ENCODE data around the gene RBM5.

DNA sequence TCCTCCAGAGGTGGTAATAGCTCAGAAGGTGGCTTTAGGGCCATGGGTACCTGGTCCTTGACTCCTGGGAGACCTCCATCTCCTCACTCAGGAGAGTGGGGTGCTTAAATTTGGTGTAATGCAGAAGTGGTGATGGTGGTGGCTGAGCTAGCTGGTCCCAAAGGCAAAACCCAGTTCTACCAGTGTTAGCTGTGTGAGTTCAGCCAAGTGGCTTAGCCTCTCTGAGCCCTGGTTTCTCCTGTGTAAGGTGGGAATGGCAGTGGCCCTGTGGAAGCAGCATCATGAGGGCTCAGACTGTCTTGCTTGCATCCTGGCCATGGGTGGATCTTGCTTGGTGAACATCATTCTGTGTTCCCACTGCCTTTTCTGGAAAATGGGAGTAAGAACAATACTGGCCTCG lies 75.8 kb downstream of the RBM5 start:
- no peak for TF ChIP-seq RCOR1 (conservative IDR thresholded peaks at IDR 0.05; ENCODE audit: low read depth, low read length)
- TF ChIP-seq EP300 (IDR thresholded peaks at IDR 0.05; ENCODE audit: borderline replicate concordance in 1 of 2, control insufficient read depth in 1 of 2, low read depth in 2 of 2, low read length in 2 of 2) = no peak
- TF ChIP-seq CREB1 (IDR thresholded peaks at IDR 0.05; ENCODE audit: low read depth) = no peak
- TF ChIP-seq MYC (IDR thresholded peaks at IDR 0.05; ENCODE audit: insufficient read depth, insufficient read length, insufficient replicate concordance, low read length, severe bottlenecking) = no peak
- no peak for TF ChIP-seq BRCA1 (IDR thresholded peaks at IDR 0.05; ENCODE audit: low read depth, low read length)
- no peak for TF ChIP-seq POLR2A (IDR thresholded peaks at IDR 0.05; ENCODE audit: low read depth, low read length)
- no peak for TF ChIP-seq SIX5 (IDR thresholded peaks at IDR 0.05; ENCODE audit: low read depth, low read length, severe bottlenecking)
- TF ChIP-seq, protein P1, sequence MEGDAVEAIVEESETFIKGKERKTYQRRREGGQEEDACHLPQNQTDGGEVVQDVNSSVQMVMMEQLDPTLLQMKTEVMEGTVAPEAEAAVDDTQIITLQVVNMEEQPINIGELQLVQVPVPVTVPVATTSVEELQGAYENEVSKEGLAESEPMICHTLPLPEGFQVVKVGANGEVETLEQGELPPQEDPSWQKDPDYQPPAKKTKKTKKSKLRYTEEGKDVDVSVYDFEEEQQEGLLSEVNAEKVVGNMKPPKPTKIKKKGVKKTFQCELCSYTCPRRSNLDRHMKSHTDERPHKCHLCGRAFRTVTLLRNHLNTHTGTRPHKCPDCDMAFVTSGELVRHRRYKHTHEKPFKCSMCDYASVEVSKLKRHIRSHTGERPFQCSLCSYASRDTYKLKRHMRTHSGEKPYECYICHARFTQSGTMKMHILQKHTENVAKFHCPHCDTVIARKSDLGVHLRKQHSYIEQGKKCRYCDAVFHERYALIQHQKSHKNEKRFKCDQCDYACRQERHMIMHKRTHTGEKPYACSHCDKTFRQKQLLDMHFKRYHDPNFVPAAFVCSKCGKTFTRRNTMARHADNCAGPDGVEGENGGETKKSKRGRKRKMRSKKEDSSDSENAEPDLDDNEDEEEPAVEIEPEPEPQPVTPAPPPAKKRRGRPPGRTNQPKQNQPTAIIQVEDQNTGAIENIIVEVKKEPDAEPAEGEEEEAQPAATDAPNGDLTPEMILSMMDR (IDR thresholded peaks at IDR 0.05 in 2 of 3, conservative IDR thresholded peaks at IDR 0.05 in 1 of 3; ENCODE audit: control insufficient read depth in 2 of 3, extremely low read depth in 1 of 3, insufficient read depth in 1 of 3, low read depth in 3 of 3, low read length in 3 of 3) = no peak
- no peak for TF ChIP-seq ETV6 (conservative IDR thresholded peaks at IDR 0.05 in 1 of 2, IDR thresholded peaks at IDR 0.05 in 1 of 2; ENCODE audit: borderline replicate concordance in 1 of 2, low read depth in 1 of 2)
- no peak for TF ChIP-seq HDAC6 (IDR thresholded peaks at IDR 0.05; ENCODE audit: unreplicated experiment)
